ENCODE measurements around the gene FUT8. TPM values are rescaled to one million over a fixed set of nuclear protein-coding genes. Genes with fewer than 3 reads are reported as not detected.

Gene FUT8
- total and polyA plus RNA-seq, 2 of the 8 experiments (the other 6 are each of a cell fraction or from before 2014, with no cell fraction given) = 10.5 to 25.1 TPM

- Histone ChIP-seq H4K91ac (replicated peaks; ENCODE audit: insufficient read length, low read length) (no peak overlapping the region), H3K9me3 (ENCODE audit: insufficient read depth in 2 of 2, low read depth in 1 of 2, low read length in 1 of 2) (peaks cover 0 to 4% of the 10 kb centered on the region in 2 experiments; a peak in 1 of 4 replicates), H2AK5ac (ENCODE audit: low read depth, low read length) (no peak overlapping the region), H3K79me2 (ENCODE audit: control insufficient read depth in 1 of 2, insufficient read depth in 2 of 2, low read length in 2 of 2) (no peaks in the 10 kb centered on the region; a peak in 1 of 4 replicates), H3K4me1 (replicated peaks in 1 of 4; ENCODE audit: control insufficient read depth in 3 of 4, insufficient read depth in 4 of 4, low read length in 3 of 4) (no peaks in the 10 kb centered on the region), H3K4me2 (ENCODE audit: insufficient read depth in 1 of 2, low read depth in 2 of 2, low read length in 2 of 2) (no peak overlapping the region), H4K8ac (ENCODE audit: extremely low read depth, insufficient read depth, low read length) (no peak overlapping the region), H2AFZ (ENCODE audit: low read length) (no peak overlapping the region), H2BK12ac (ENCODE audit: low read depth, low read length) (no peak overlapping the region), H3K56ac (replicated peaks; ENCODE audit: insufficient read length, low read depth, low read length) (no peak overlapping the region), H3K27ac (ENCODE audit: low read depth, low read length) (no peak overlapping the region), H4K5ac (ENCODE audit: insufficient read length, low read depth, low read length) (no peak overlapping the region), H3K27me3 (replicated peaks in 1 of 4; ENCODE audit: control insufficient read depth in 3 of 4, extremely low read depth in 1 of 4, insufficient read depth in 3 of 4, low read length in 3 of 4) (peaks cover 0 to 5% (median 2%) of the 10 kb centered on the region in 4 experiments; a peak in 3 of 7 replicates), H3K79me1 (ENCODE audit: low read depth, low read length) (no peaks in the 10 kb centered on the region), H4K20me1 (replicated peaks in 1 of 2; ENCODE audit: control insufficient read depth in 1 of 2, insufficient read depth in 2 of 2, low read length in 2 of 2) (peaks cover 0 to 3% of the 10 kb centered on the region in 2 experiments), H3K9ac (replicated peaks in 1 of 4; ENCODE audit: extremely low read depth in 1 of 4, low read depth in 3 of 4, low read length in 3 of 4) (no peak overlapping the region), H3K4ac (replicated peaks; ENCODE audit: insufficient read length, low read depth, low read length) (no peak overlapping the region), H3K36me3 (ENCODE audit: control insufficient read depth in 2 of 4, insufficient read depth in 4 of 4, low read length in 3 of 4) (no peaks in the 10 kb centered on the region), H3K4me3 (ENCODE audit: extremely low read depth in 1 of 4, insufficient read depth in 2 of 4, low read depth in 3 of 4, low read length in 4 of 4) (no peak overlapping the region), H3K23ac (ENCODE audit: insufficient read length) (no peak overlapping the region), H2BK15ac (ENCODE audit: low read length) (no peak overlapping the region), H3K14ac (ENCODE audit: insufficient read length) (no peak overlapping the region), H3K23me2 (ENCODE audit: low read depth, low read length) (no peaks in the 10 kb centered on the region), H3K18ac (ENCODE audit: extremely low read depth, low read length) (no peak overlapping the region; the same call in 1 of the 2 replicates), H2BK5ac (ENCODE audit: low read depth, low read length) (no peak overlapping the region), H2BK20ac (ENCODE audit: low read length) (no peak overlapping the region), H2BK120ac (replicated peaks; ENCODE audit: low read depth, low read length) (no peak overlapping the region)
- CTCF ChIA-PET (ENCODE audit: partially characterized antibody) = interaction anchor here (0.6 kb wide), 1 partner anchor 84 kb away, joined by 3 read pairs; no protein-coding TSS in a partner anchor
- DNase-seq (ENCODE audit: low read depth in 1 of 2, low spot score in 2 of 2) = no peak
- TF ChIP-seq ATF3 (IDR thresholded peaks at IDR 0.05; ENCODE audit: insufficient read depth, low read depth, low read length) (no peak), EZH2 (IDR thresholded peaks at IDR 0.05; ENCODE audit: low read depth, low read length, severe bottlenecking) (no peak), BACH1 (IDR thresholded peaks at IDR 0.05; ENCODE audit: low read length) (no peak), TAF1 (IDR thresholded peaks at IDR 0.05; ENCODE audit: low read depth, low read length) (no peak), RBBP5 (IDR thresholded peaks at IDR 0.05; ENCODE audit: borderline replicate concordance, low read depth, low read length) (no peak), JUND (IDR thresholded peaks at IDR 0.05; ENCODE audit: low read length) (no peak), RAD21 (IDR thresholded peaks at IDR 0.05 in 1 of 2, conservative IDR thresholded peaks at IDR 0.05 in 1 of 2; ENCODE audit: low read depth in 2 of 2, low read length in 2 of 2) (no peak), EGR1 (IDR thresholded peaks at IDR 0.05; ENCODE audit: borderline replicate concordance, low read depth, low read length) (no peak)
- POLR2A ChIA-PET (ENCODE audit: partially characterized antibody) = no interaction called here
- no peak for FAIRE-seq
Measured at GRCh38 chr14:65499138-65499537, 86.6 kb downstream of the FUT8 start.

All from H1 (cell line).